ENCODE results near the gene LONRF3. TPM values are rescaled to one million over a fixed set of nuclear protein-coding genes. Genes with fewer than 3 reads are reported as not detected.
"Not testable (repeated sequence)": the region's sequence is repeated elsewhere in the genome, so short reads cannot be mapped to it uniquely, and the experiment has no call there.

The LONRF3 gene
- total RNA-seq, 6 donors from 2014 or later = 24.6 to 66.0 (median 40.8) TPM

DNA sequence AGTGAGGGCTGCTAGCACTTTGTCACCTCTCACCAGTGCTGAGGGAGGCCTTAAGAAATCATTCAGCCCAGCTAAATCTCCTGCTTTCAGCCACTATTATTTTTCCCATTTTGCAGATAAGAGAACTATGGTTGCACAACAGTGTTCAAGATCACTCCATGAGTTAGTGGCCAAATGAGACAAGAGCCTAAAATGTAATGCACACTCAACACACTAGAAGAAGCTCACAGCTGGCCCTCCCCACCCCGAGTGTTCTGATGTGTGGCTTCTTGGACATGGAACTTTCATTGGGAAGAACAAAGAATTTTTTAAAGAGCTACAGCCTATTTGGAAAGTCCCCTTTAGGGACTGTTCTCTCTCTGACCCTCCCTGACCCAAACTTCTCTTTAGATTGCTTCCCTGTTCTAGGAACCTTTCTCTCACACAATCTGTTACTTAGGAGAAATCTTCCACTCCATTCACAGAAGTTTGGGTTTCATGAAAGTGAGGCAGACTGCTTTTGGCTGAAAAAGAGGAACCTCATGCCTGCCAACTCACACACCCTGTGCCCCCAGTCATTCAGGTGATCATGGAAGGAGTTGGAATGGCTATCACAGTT lies 54.4 kb downstream of the LONRF3 start:
- H3K4me1 ChIP-seq = no peaks in the 10 kb centered on the region
- H3K4me3 ChIP-seq = no peak overlapping the region
- no peaks in the 10 kb centered on the region for H3K27me3 ChIP-seq
- ATAC-seq (ENCODE audit: low FRiP score in 2 of 2) (peak in 1 of 2 donors; percentile 34), DNase-seq (no peak)
- 33 to 61% methylated on average over 1 of the region's 1 CpG for WGBS, 2 donors
- H3K27ac ChIP-seq = no peak overlapping the region
- H3K9me3 ChIP-seq = peaks cover 0 to 2% (median 0%) of the 10 kb centered on the region in 4 donors
- no peak for TF ChIP-seq EP300 (IDR thresholded peaks at IDR 0.05)
- TF ChIP-seq POLR2AphosphoS5 (IDR thresholded peaks at IDR 0.05) = no peak
- TF ChIP-seq POLR2A (IDR thresholded peaks at IDR 0.05) = no peak
- TF ChIP-seq CTCF (IDR thresholded peaks at IDR 0.05) = no peak
- H3K36me3 ChIP-seq = no peaks in the 10 kb centered on the region

GRCh38 chrX:119029656-119030055 lies 55.2 kb downstream of the LONRF3 start:
- H3K4me1 ChIP-seq; H3K36me3 ChIP-seq; H3K4me3 ChIP-seq; H3K27ac ChIP-seq; ATAC-seq (ENCODE audit: low FRiP score in 2 of 2); H3K9me3 ChIP-seq; H3K27me3 ChIP-seq: not testable (repeated sequence)
- WGBS, 2 donors = 98% methylated on average over 7 of the region's 10 CpGs; no CpG with 5 or more reads in 1 of the 2 donors
- peak in 1 of 2 donors; percentile 33 for DNase-seq

- Histone ChIP-seq H3K9me3 (peaks cover 0 to 8% (median 0%) of the 10 kb centered on the region in 4 donors), H3K4me1 (no peaks in the 10 kb centered on the region), H3K27ac (no peak overlapping the region), H3K27me3 (no peaks in the 10 kb centered on the region), H3K4me3 (no peak overlapping the region), H3K36me3 (no peaks in the 10 kb centered on the region)
- DNase-seq = no peak
- ATAC-seq (ENCODE audit: low FRiP score in 2 of 2) = no peak
- TF ChIP-seq POLR2A (IDR thresholded peaks at IDR 0.05) = no peak
- no peak for TF ChIP-seq EP300 (IDR thresholded peaks at IDR 0.05)
- no peak for TF ChIP-seq POLR2AphosphoS5 (IDR thresholded peaks at IDR 0.05)
- TF ChIP-seq CTCF (IDR thresholded peaks at IDR 0.05) = no peak
Measured at GRCh38 chrX:119030990-119031389, 56.6 kb downstream of the LONRF3 start.

GRCh38 chrX:119036107-119037029 lies 62.0 kb downstream of the LONRF3 start:
- H3K9me3 ChIP-seq = peaks cover 0 to 8% (median 0%) of the 10 kb centered on the region in 4 donors
- 54 to 81% methylated on average over 2 to 4 of the region's 4 CpGs for WGBS, 2 donors
- ATAC-seq (ENCODE audit: low FRiP score in 2 of 2) = no peak

More at GRCh38 chrX:119036107-119037029, 62.0 kb downstream of the LONRF3 start:
- Histone ChIP-seq H3K27me3 (no peaks in the 10 kb centered on the region), H3K27ac (no peak overlapping the region), H3K4me1 (no peaks in the 10 kb centered on the region), H3K36me3 (no peaks in the 10 kb centered on the region), H3K4me3 (no peak overlapping the region)
- TF ChIP-seq EP300 (IDR thresholded peaks at IDR 0.05) = no peak
- TF ChIP-seq CTCF (IDR thresholded peaks at IDR 0.05) = no peak
- no peak for TF ChIP-seq POLR2AphosphoS5 (IDR thresholded peaks at IDR 0.05)
- no peak for TF ChIP-seq POLR2A (IDR thresholded peaks at IDR 0.05)
- no peak for DNase-seq
